Ishikawa (cell line): ENCODE results near the gene LRRC42.

Source experiments
- CEBPB ChIP-seq: IDR thresholded peaks from 2 replicates; pipeline ENCODE4 v1.6.1; 2012
- CREB1 ChIP-seq: IDR thresholded peaks from 2 replicates; pipeline ENCODE4 v1.6.1; 2012; ENCODE audit warnings: low read depth
- EGR1 ChIP-seq: IDR thresholded peaks from 2 replicates; pipeline ENCODE4 v1.6.1; 2012
- FOXM1 ChIP-seq: IDR thresholded peaks from 2 replicates; pipeline ENCODE4 v1.6.1; 2012; ENCODE audit warnings: low read depth, borderline replicate concordance
- MAX ChIP-seq: IDR thresholded peaks from 2 replicates; pipeline ENCODE4 v1.6.1; 2012
- NFIC ChIP-seq: IDR thresholded peaks from 2 replicates; pipeline ENCODE4 v1.6.1; 2012
- RAD21 ChIP-seq: IDR thresholded peaks from 2 replicates; pipeline ENCODE4 v1.6.1; 2012; ENCODE audit warnings: low read depth
- REST ChIP-seq: IDR thresholded peaks from 2 replicates; pipeline ENCODE4 v1.6.1; 2012; ENCODE audit warnings: low read depth, mild to moderate bottlenecking
- TAF1 ChIP-seq: IDR thresholded peaks from 2 replicates; pipeline ENCODE4 v1.6.1; 2012; ENCODE audit warnings: low read depth, mild to moderate bottlenecking
- TCF12 ChIP-seq: IDR thresholded peaks from 2 replicates; pipeline ENCODE4 v1.6.1; 2012; ENCODE audit warnings: low read depth
- TEAD4 ChIP-seq: IDR thresholded peaks from 2 replicates; pipeline ENCODE4 v1.6.1; 2012
- USF1 ChIP-seq: IDR thresholded peaks from 2 replicates; pipeline ENCODE4 v1.6.1; 2012
- YY1 ChIP-seq: IDR thresholded peaks from 2 replicates; pipeline ENCODE4 v1.6.1; 2012; ENCODE audit warnings: low read depth
- ZBTB7A ChIP-seq: IDR thresholded peaks from 2 replicates; pipeline ENCODE4 v1.6.1; 2012; ENCODE audit warnings: low read depth

LRRC42 gene

GRCh38 chr1:53979712-53980450 is 33.7 kb downstream of the LRRC42 start:
- TF ChIP-seq CREB1 (no peak), RAD21 (no peak), USF1 (no peak), EGR1 (no peak), FOXM1 (no peak), YY1 (no peak), ZBTB7A (no peak)

- TF ChIP-seq CEBPB: no peak
- TF ChIP-seq MAX: no peak
- TF ChIP-seq TCF12: no peak
- no peak for TF ChIP-seq YY1
- no peak for TF ChIP-seq REST
- no peak for TF ChIP-seq TAF1
- TF ChIP-seq FOXM1: no peak
- no peak for TF ChIP-seq CREB1
- TF ChIP-seq TEAD4: no peak
Observed at GRCh38 chr1:53981220-53981619, 35.1 kb downstream of the LRRC42 start.

- TF ChIP-seq NFIC (no peak), REST (no peak), YY1 (no peak), FOXM1 (no peak), CREB1 (no peak), TCF12 (no peak), TEAD4 (no peak), EGR1 (no peak), USF1 (no peak)
Observed at GRCh38 chr1:53982034-53982762, 36.0 kb downstream of the LRRC42 start.

- TF ChIP-seq TCF12 (no peak), ZBTB7A (no peak), USF1 (no peak), REST (no peak), RAD21 (no peak), FOXM1 (no peak), TEAD4 (no peak)
Observed at GRCh38 chr1:53982763-53983104, 36.6 kb downstream of the LRRC42 start.

- TF ChIP-seq ZBTB7A (no peak), TEAD4 (no peak), REST (no peak), USF1 (no peak), RAD21 (no peak), TAF1 (no peak), YY1 (no peak), EGR1 (no peak), FOXM1 (no peak)
Observed at GRCh38 chr1:53984726-53985125, 38.6 kb downstream of the LRRC42 start.
